Measurements from ENCODE around the gene EGFR. TPM values are rescaled to one million over a fixed set of nuclear protein-coding genes. Genes with fewer than 3 reads are reported as not detected.

EGFR gene
- polyA plus RNA-seq, 1 of the 3 experiments (the other 2 are of a cell fraction) = 37.6 TPM

- Histone ChIP-seq H3K79me2 (ENCODE audit: insufficient read depth) (peaks cover 92% of the 10 kb centered on the region), H3F3A (replicated peaks; ENCODE audit: insufficient read depth) (peaks cover 27% of the 10 kb centered on the region), H3K4me1 (ENCODE audit: control insufficient read depth in 1 of 2, insufficient read depth in 2 of 2, low read depth in 1 of 2, low read length in 1 of 2) (peaks cover 21 to 26% of the 10 kb centered on the region in 2 experiments), H3K9ac (no peak overlapping the region), H3K9me2 (no peaks in the 10 kb centered on the region), H3K4me2 (no peak overlapping the region), H3K9me3 (no peaks in the 10 kb centered on the region), H3K36me3 (replicated peaks in 1 of 2; ENCODE audit: control insufficient read depth in 1 of 2, insufficient read depth in 2 of 2, low read length in 1 of 2) (peaks cover 0 to 10% of the 10 kb centered on the region in 2 experiments), H3K27ac (ENCODE audit: low read depth in 2 of 2, low read length in 1 of 2) (no peak overlapping the region), H3K27me3 (ENCODE audit: insufficient read depth) (no peaks in the 10 kb centered on the region), H4K20me1 (ENCODE audit: insufficient read depth) (peaks cover 17% of the 10 kb centered on the region; the same call in 1 of the 2 replicates), H2AFZ (ENCODE audit: low read depth) (no peak overlapping the region), H3K4me3 (ENCODE audit: low read depth in 2 of 2, low read length in 1 of 2) (no peak overlapping the region)
- CTCF ChIA-PET = interaction anchor here (0.5 to 2.2 kb wide), 2 partner anchors 121 to 133 kb away, joined by 3 to 9 read pairs; no protein-coding TSS in a partner anchor
- 84% methylated on average over 7 of the region's 7 CpGs for WGBS (ENCODE audit: low lambda C conversion rate)
- POLR2A ChIA-PET = no interaction called here
- no peak for DNase-seq
- no peak for TF ChIP-seq GATA2 (CRISPR knock-in tag; IDR thresholded peaks at IDR 0.05)
- no peak for TF ChIP-seq GABPA (IDR thresholded peaks at IDR 0.05; ENCODE audit: low read depth)
- no peak for TF ChIP-seq NFIC (IDR thresholded peaks at IDR 0.05; ENCODE audit: borderline replicate concordance)
- TF ChIP-seq RCOR1 (IDR thresholded peaks at IDR 0.05; ENCODE audit: low read length) = no peak
- TF ChIP-seq RAD21 (IDR thresholded peaks at IDR 0.05; ENCODE audit: low read length) = no peak
- TF ChIP-seq FOSL2 (IDR thresholded peaks at IDR 0.05; ENCODE audit: borderline replicate concordance, low read depth) = no peak
- no peak for TF ChIP-seq POLR2AphosphoS5 (IDR thresholded peaks at IDR 0.05; ENCODE audit: low read depth, low read length)
- no peak for TF ChIP-seq FOXM1 (IDR thresholded peaks at IDR 0.05; ENCODE audit: low read depth)
- TF ChIP-seq NRF1 (IDR thresholded peaks at IDR 0.05; ENCODE audit: low read depth, low read length) = no peak
- TF ChIP-seq PBX3 (IDR thresholded peaks at IDR 0.05) = no peak
Measured at GRCh38 chr7:55122263-55122662, 103.4 kb downstream of the EGFR start.

GRCh38 chr7:55124989-55125875, 106.4 kb downstream of the EGFR start:
- peak; percentile 54 for DNase-seq
- no peak overlapping the region for H3K4me2 ChIP-seq
- no peak overlapping the region for H3K9ac ChIP-seq

More at GRCh38 chr7:55124989-55125875, 106.4 kb downstream of the EGFR start:
- CTCF ChIA-PET = interaction anchor here (0.9 to 2.8 kb wide), 6 partner anchors 10 to 130 kb away, joined by 3 to 14 read pairs (median 3); no protein-coding TSS in a partner anchor
- Histone ChIP-seq H3K4me1 (ENCODE audit: control insufficient read depth in 1 of 2, insufficient read depth in 2 of 2, low read depth in 1 of 2, low read length in 1 of 2) (peaks cover 46 to 49% of the 10 kb centered on the region in 2 experiments), H4K20me1 (ENCODE audit: insufficient read depth) (no peaks in the 10 kb centered on the region; the same call in 1 of the 2 replicates), H3K27ac (ENCODE audit: low read depth in 2 of 2, low read length in 1 of 2) (peak overlapping the region; percentile 18 to 100; a peak in 2 of 4 replicates), H3K27me3 (ENCODE audit: insufficient read depth) (no peaks in the 10 kb centered on the region), H3K9me3 (no peaks in the 10 kb centered on the region), H3K79me2 (ENCODE audit: insufficient read depth) (peaks cover 79% of the 10 kb centered on the region), H3K36me3 (replicated peaks in 1 of 2; ENCODE audit: control insufficient read depth in 1 of 2, insufficient read depth in 2 of 2, low read length in 1 of 2) (peaks cover 0 to 10% of the 10 kb centered on the region in 2 experiments), H3K9me2 (no peaks in the 10 kb centered on the region), H2AFZ (ENCODE audit: low read depth) (no peak overlapping the region), H3K4me3 (ENCODE audit: low read depth in 2 of 2, low read length in 1 of 2) (no peak overlapping the region), H3F3A (replicated peaks; ENCODE audit: insufficient read depth) (peaks cover 48% of the 10 kb centered on the region)
- POLR2A ChIA-PET = no interaction called here
- 88% methylated on average over 12 of the region's 12 CpGs for WGBS (ENCODE audit: low lambda C conversion rate)
- TF ChIP-seq EZH2phosphoT487 (IDR thresholded peaks at IDR 0.05; ENCODE audit: borderline replicate concordance, low read depth) (no peak), JUND (IDR thresholded peaks at IDR 0.05) (peak; percentile 9; the same call in 1 of the 2 replicates), TEAD4 (IDR thresholded peaks at IDR 0.05; ENCODE audit: borderline replicate concordance, insufficient read depth) (no peak), PBX3 (IDR thresholded peaks at IDR 0.05) (peak; percentile 19; the same call in 1 of the 2 replicates), TCF12 (IDR thresholded peaks at IDR 0.05) (peak; percentile 29; the same call in 1 of the 2 replicates), RAD21 (IDR thresholded peaks at IDR 0.05; ENCODE audit: low read length) (peak; percentile 28; the same call in 1 of the 2 replicates), RFX5 (IDR thresholded peaks at IDR 0.05; ENCODE audit: low read length) (peak; percentile 81), SMC3 (IDR thresholded peaks at IDR 0.05; ENCODE audit: low read depth, low read length) (0 out of 2 replicates have a peak, but pooled peaks have one; percentile 14)
- TF ChIP-seq, protein P1, sequence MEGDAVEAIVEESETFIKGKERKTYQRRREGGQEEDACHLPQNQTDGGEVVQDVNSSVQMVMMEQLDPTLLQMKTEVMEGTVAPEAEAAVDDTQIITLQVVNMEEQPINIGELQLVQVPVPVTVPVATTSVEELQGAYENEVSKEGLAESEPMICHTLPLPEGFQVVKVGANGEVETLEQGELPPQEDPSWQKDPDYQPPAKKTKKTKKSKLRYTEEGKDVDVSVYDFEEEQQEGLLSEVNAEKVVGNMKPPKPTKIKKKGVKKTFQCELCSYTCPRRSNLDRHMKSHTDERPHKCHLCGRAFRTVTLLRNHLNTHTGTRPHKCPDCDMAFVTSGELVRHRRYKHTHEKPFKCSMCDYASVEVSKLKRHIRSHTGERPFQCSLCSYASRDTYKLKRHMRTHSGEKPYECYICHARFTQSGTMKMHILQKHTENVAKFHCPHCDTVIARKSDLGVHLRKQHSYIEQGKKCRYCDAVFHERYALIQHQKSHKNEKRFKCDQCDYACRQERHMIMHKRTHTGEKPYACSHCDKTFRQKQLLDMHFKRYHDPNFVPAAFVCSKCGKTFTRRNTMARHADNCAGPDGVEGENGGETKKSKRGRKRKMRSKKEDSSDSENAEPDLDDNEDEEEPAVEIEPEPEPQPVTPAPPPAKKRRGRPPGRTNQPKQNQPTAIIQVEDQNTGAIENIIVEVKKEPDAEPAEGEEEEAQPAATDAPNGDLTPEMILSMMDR (IDR thresholded peaks at IDR 0.05) = peak; percentile 39

Measured in SK-N-SH (cell line).